Measurements from ENCODE around the gene BIRC6. TPM values are rescaled to one million over a fixed set of nuclear protein-coding genes. Genes with fewer than 3 reads are reported as not detected.
A peak's percentile ranks its signal among the peaks of the same experiment; 100 is the strongest.
"Not testable (repeated sequence)": the region's sequence is repeated elsewhere in the genome, so short reads cannot be mapped to it uniquely, and the experiment has no call there.

Gene BIRC6
- total RNA-seq (2021): 69.6 and 79.0 TPM in 2 replicates
- percentile 91 among the genes with signal in this experiment for Bru-seq, nascent RNA
- BruChase-seq, experiment 1, labeled RNA remaining after a 2-hour chase: percentile 93 among the genes with signal in this experiment
- percentile 88 among the genes with signal in this experiment for BruChase-seq, experiment 2, labeled RNA remaining after a 6-hour chase
- long read RNA-seq, partial matches to known transcripts: 1 of 5 reads
- long read RNA-seq, other reads (novel, unspliced or antisense): 4 of 5 reads

- no peaks in the 10 kb centered on the region for H3K9me2 ChIP-seq (ENCODE audit: insufficient read depth)
- H3K4me2 ChIP-seq: peak within 1 kb of the TSS; percentile 85
- no peaks in the 10 kb centered on the region for H3K27me3 ChIP-seq (ENCODE audit: insufficient read depth, low read depth)
- peak; percentile 89 to 98 for DNase-seq
- no TSS peak for BruUV-seq (replicated peaks)
- peaks cover 10% of the 10 kb centered on the region; the same call in 1 of the 2 replicates for H3K36me3 ChIP-seq (ENCODE audit: low read depth)
- ChIA-PET POLR2A (ENCODE audit: unreplicated experiment) (interaction anchor here (0.7 kb wide), 1 partner anchor 295 kb away, joined by 3 read pairs; no protein-coding TSS in a partner anchor), CTCF (no interaction called here)
- peak within 1 kb of the TSS; percentile 75 for H3K27ac ChIP-seq
- peak within 1 kb of the TSS; percentile 91 for H2AFZ ChIP-seq
- no peak for TF ChIP-seq CTCF (conservative IDR thresholded peaks at IDR 0.05)
- no peak for TF ChIP-seq EZH2 (IDR thresholded peaks at IDR 0.05; ENCODE audit: low read depth)
- H4K20me1 ChIP-seq (ENCODE audit: insufficient read depth): peaks cover 35% of the 10 kb centered on the region
- H3K4me3 ChIP-seq: peak within 1 kb of the TSS; percentile 98
- H3F3A ChIP-seq (ENCODE audit: insufficient read depth, low read depth): peaks cover 15% of the 10 kb centered on the region
- intact Hi-C loops (cut with micrococcal nuclease; ENCODE audit: unreplicated experiment): loop anchor here (2.0 to 5.0 kb wide), 2 partner anchors 192 to 294 kb away; partner anchors contain the start of genes SLC30A6 and SPAST
- peaks cover 12% of the 10 kb centered on the region for H3K4me1 ChIP-seq (replicated peaks; ENCODE audit: insufficient read depth)
- no peaks in the 10 kb centered on the region for H3K9me3 ChIP-seq (ENCODE audit: insufficient read depth, low read depth)
- peaks cover 46% of the 10 kb centered on the region for H3K79me2 ChIP-seq (ENCODE audit: low read depth)
Observed at GRCh38 chr2:32356681-32357317, at the start of gene BIRC6. Gene BIRC6 (plus strand): TSS chr2:32357023. CDS start chr2:32357162, 139 bp downstream.

- POLR2A ChIA-PET (ENCODE audit: unreplicated experiment): no interaction called here
- BruUV-seq (replicated peaks): no TSS peak
Observed at GRCh38 chr2:32310577-32310976, 46.2 kb upstream of the BIRC6 start.

GRCh38 chr2:32314886-32315285 is 41.9 kb upstream of the BIRC6 start:
- Histone ChIP-seq H3K9me3 (ENCODE audit: insufficient read depth, low read depth) (no peaks in the 10 kb centered on the region), H3K27me3 (ENCODE audit: insufficient read depth, low read depth) (no peaks in the 10 kb centered on the region), H3K4me1 (replicated peaks; ENCODE audit: insufficient read depth) (no peaks in the 10 kb centered on the region), H3K27ac (no peak overlapping the region), H3K79me2 (ENCODE audit: low read depth) (no peaks in the 10 kb centered on the region), H2AFZ (no peak overlapping the region), H3K36me3 (ENCODE audit: low read depth) (no peaks in the 10 kb centered on the region), H3K4me3 (no peak overlapping the region), H3K4me2 (no peak overlapping the region), H4K20me1 (ENCODE audit: insufficient read depth) (no peaks in the 10 kb centered on the region), H3F3A (ENCODE audit: insufficient read depth, low read depth) (peaks cover 14% of the 10 kb centered on the region; the same call in 1 of the 2 replicates), H3K9me2 (ENCODE audit: insufficient read depth) (no peaks in the 10 kb centered on the region)
- ChIA-PET CTCF (no interaction called here), POLR2A (ENCODE audit: unreplicated experiment) (no interaction called here)
- intact Hi-C loops (cut with micrococcal nuclease; ENCODE audit: unreplicated experiment): no loop called here
- DNase-seq: no peak
- TF ChIP-seq EZH2 (IDR thresholded peaks at IDR 0.05; ENCODE audit: low read depth) (no peak), CTCF (conservative IDR thresholded peaks at IDR 0.05) (no peak)
- no TSS peak for BruUV-seq (replicated peaks)

More at GRCh38 chr2:32310577-32310976, 46.2 kb upstream of the BIRC6 start:
- CTCF ChIA-PET: no interaction called here
- Histone ChIP-seq H3K4me2 (no peak overlapping the region), H3K79me2 (ENCODE audit: low read depth) (no peaks in the 10 kb centered on the region), H3K36me3 (ENCODE audit: low read depth) (peaks cover 12% of the 10 kb centered on the region; the same call in 1 of the 2 replicates), H3K9me3 (ENCODE audit: insufficient read depth, low read depth) (no peaks in the 10 kb centered on the region), H3K27me3 (ENCODE audit: insufficient read depth, low read depth) (no peaks in the 10 kb centered on the region), H3K4me3 (no peak overlapping the region), H3K27ac (no peak overlapping the region), H3F3A (ENCODE audit: insufficient read depth, low read depth) (peaks cover 14% of the 10 kb centered on the region; the same call in 1 of the 2 replicates), H2AFZ (no peak overlapping the region), H3K9me2 (ENCODE audit: insufficient read depth) (no peaks in the 10 kb centered on the region), H4K20me1 (ENCODE audit: insufficient read depth) (no peaks in the 10 kb centered on the region), H3K4me1 (replicated peaks; ENCODE audit: insufficient read depth) (no peaks in the 10 kb centered on the region)
- no peak for DNase-seq
- intact Hi-C loops (cut with micrococcal nuclease; ENCODE audit: unreplicated experiment): no loop called here
- no peak for TF ChIP-seq CTCF (conservative IDR thresholded peaks at IDR 0.05)
- TF ChIP-seq EZH2 (IDR thresholded peaks at IDR 0.05; ENCODE audit: low read depth): no peak

- CTCF ChIA-PET; H3K9me2 ChIP-seq (ENCODE audit: insufficient read depth); H3K4me2 ChIP-seq; H3K79me2 ChIP-seq (ENCODE audit: low read depth); H3K27me3 ChIP-seq (ENCODE audit: insufficient read depth, low read depth); H3K27ac ChIP-seq; BruUV-seq (replicated peaks); H3F3A ChIP-seq (ENCODE audit: insufficient read depth, low read depth); POLR2A ChIA-PET (ENCODE audit: unreplicated experiment); DNase-seq; H3K9me3 ChIP-seq (ENCODE audit: insufficient read depth, low read depth); H2AFZ ChIP-seq; H3K4me3 ChIP-seq; H4K20me1 ChIP-seq (ENCODE audit: insufficient read depth); intact Hi-C loops (cut with micrococcal nuclease; ENCODE audit: unreplicated experiment); H3K4me1 ChIP-seq (replicated peaks; ENCODE audit: insufficient read depth); H3K36me3 ChIP-seq (ENCODE audit: low read depth): not testable (repeated sequence)
Observed at GRCh38 chr2:32328679-32329078, 28.1 kb upstream of the BIRC6 start.

All from PC-9 (cell line).